ENCODE results near the gene DNAH6. TPM values are rescaled to one million over a fixed set of nuclear protein-coding genes. Genes with fewer than 3 reads are reported as not detected.

DNAH6 gene
- total RNA-seq, 2 donors from 2014 or later = 0.24 to 0.30 TPM

GRCh38 chr2:84839851-84840250, 323.6 kb downstream of the DNAH6 start:
- H3K4me1 ChIP-seq = no peaks in the 10 kb centered on the region
- H3K36me3 ChIP-seq = no peaks in the 10 kb centered on the region
- no peak for DNase-seq (ENCODE audit: low spot score)
- no peaks in the 10 kb centered on the region for H3K27me3 ChIP-seq
- TF ChIP-seq CTCF (IDR thresholded peaks at IDR 0.05) = no peak
- peaks cover 0 to 16% of the 10 kb centered on the region in 2 donors for H3K9me3 ChIP-seq
- no peak overlapping the region for H3K27ac ChIP-seq
- H3K4me3 ChIP-seq = no peak overlapping the region

- Histone ChIP-seq H3K4me3 (no peak overlapping the region), H3K36me3 (no peaks in the 10 kb centered on the region), H3K27me3 (no peaks in the 10 kb centered on the region), H3K4me1 (no peaks in the 10 kb centered on the region), H3K9me3 (peaks cover 0 to 12% of the 10 kb centered on the region in 2 donors), H3K27ac (no peak overlapping the region)
- TF ChIP-seq CTCF (IDR thresholded peaks at IDR 0.05) = no peak
- no peak for DNase-seq (ENCODE audit: low spot score)
Measured at GRCh38 chr2:84840306-84840705, 324.0 kb downstream of the DNAH6 start.

GRCh38 chr2:84841577-84841976, 325.3 kb downstream of the DNAH6 start:
- H3K4me3 ChIP-seq = no peak overlapping the region
- DNase-seq (ENCODE audit: low spot score) = no peak

GRCh38 chr2:84844141-84844540, 327.8 kb downstream of the DNAH6 start:
- Histone ChIP-seq H3K36me3 (no peaks in the 10 kb centered on the region), H3K4me3 (no peak overlapping the region), H3K27me3 (no peaks in the 10 kb centered on the region), H3K4me1 (no peaks in the 10 kb centered on the region), H3K27ac (no peak overlapping the region), H3K9me3 (no peaks in the 10 kb centered on the region)
- DNase-seq (ENCODE audit: low spot score) = no peak
- TF ChIP-seq CTCF (IDR thresholded peaks at IDR 0.05) = no peak

More at GRCh38 chr2:84841577-84841976, 325.3 kb downstream of the DNAH6 start:
- no peaks in the 10 kb centered on the region for H3K27me3 ChIP-seq
- H3K27ac ChIP-seq = no peak overlapping the region
- TF ChIP-seq CTCF (IDR thresholded peaks at IDR 0.05) = no peak
- H3K36me3 ChIP-seq = no peaks in the 10 kb centered on the region
- no peaks in the 10 kb centered on the region for H3K9me3 ChIP-seq
- no peaks in the 10 kb centered on the region for H3K4me1 ChIP-seq

- H3K9me3 ChIP-seq = no peaks in the 10 kb centered on the region
- H3K27me3 ChIP-seq = no peaks in the 10 kb centered on the region
- H3K36me3 ChIP-seq = no peaks in the 10 kb centered on the region
- TF ChIP-seq CTCF (IDR thresholded peaks at IDR 0.05) = no peak
- H3K27ac ChIP-seq = no peak overlapping the region
- no peaks in the 10 kb centered on the region for H3K4me1 ChIP-seq
- H3K4me3 ChIP-seq = no peak overlapping the region
- DNase-seq (ENCODE audit: low spot score) = no peak
Measured at GRCh38 chr2:84846041-84846663, 329.9 kb downstream of the DNAH6 start.

GRCh38 chr2:84846741-84847142, 330.4 kb downstream of the DNAH6 start:
- DNase-seq (ENCODE audit: low spot score) = no peak
- no peak overlapping the region for H3K27ac ChIP-seq
- no peaks in the 10 kb centered on the region for H3K9me3 ChIP-seq
- H3K27me3 ChIP-seq = no peaks in the 10 kb centered on the region
- no peaks in the 10 kb centered on the region for H3K4me1 ChIP-seq
- no peak for TF ChIP-seq CTCF (IDR thresholded peaks at IDR 0.05)
- H3K4me3 ChIP-seq = no peak overlapping the region
- H3K36me3 ChIP-seq = no peaks in the 10 kb centered on the region
